GM18505 (cell line): ENCODE data around the gene GSTO1.
"Not testable (repeated sequence)": the region's sequence is repeated elsewhere in the genome, so short reads cannot be mapped to it uniquely, and the experiment has no call there.

Experiments
- ATAC-seq: cut with Tn5 transposase; IDR thresholded peaks from one replicate; pipeline ENCODE4 v1.9.1; 2021; ENCODE audit not compliant: unreplicated experiment
- POLR2A ChIP-seq: IDR thresholded peaks from 4 replicates; pipeline ENCODE4 v1.6.1; 2011; ENCODE audit warnings: borderline replicate concordance; ENCODE audit not compliant: insufficient read depth, insufficient read length; ENCODE audit errors: extremely low read depth

The GSTO1 gene

GRCh38 chr10:104254493-104255310 lies at the start of gene GSTO1:
GSTO1 (plus strand) TSS chr10:104254892; CDS start chr10:104254929, 37 bp downstream.
- peak; percentile 75 for ATAC-seq
- peak; percentile 89 for TF ChIP-seq POLR2A

- no peak for ATAC-seq
- TF ChIP-seq POLR2A = no peak
These were observed 46.0 kb upstream of the GSTO1 start for GRCh38 chr10:104208730-104209129.

GRCh38 chr10:104209575-104210198 lies 45.0 kb upstream of the GSTO1 start:
- TF ChIP-seq POLR2A = no peak
- no peak for ATAC-seq

- TF ChIP-seq POLR2A = no peak
- ATAC-seq = no peak
These were observed 38.1 kb upstream of the GSTO1 start for GRCh38 chr10:104216631-104217030.

- no peak for ATAC-seq
- TF ChIP-seq POLR2A = no peak
These were observed 35.9 kb upstream of the GSTO1 start for GRCh38 chr10:104218751-104219150.

GRCh38 chr10:104220522-104220921 lies 34.2 kb upstream of the GSTO1 start:
- ATAC-seq = no peak
- TF ChIP-seq POLR2A = no peak

- TF ChIP-seq POLR2A = no peak
- no peak for ATAC-seq
These were observed 31.4 kb upstream of the GSTO1 start for GRCh38 chr10:104223304-104223703.

GRCh38 chr10:104230490-104230889 lies 24.2 kb upstream of the GSTO1 start:
- ATAC-seq = no peak
- no peak for TF ChIP-seq POLR2A

GRCh38 chr10:104231784-104232612 lies 22.7 kb upstream of the GSTO1 start, which contains the start of gene CFAP43:
CFAP43 (minus strand) TSS chr10:104232364; CDS start chr10:104232246, 118 bp downstream.
- TF ChIP-seq POLR2A = no peak
- peak; percentile 100 for ATAC-seq

GRCh38 chr10:104232613-104233102 lies 22.0 kb upstream of the GSTO1 start:
- ATAC-seq = peak; percentile 19
- TF ChIP-seq POLR2A = no peak

- ATAC-seq = no peak
- no peak for TF ChIP-seq POLR2A
These were observed 20.9 kb upstream of the GSTO1 start for GRCh38 chr10:104233817-104234216.

- no peak for ATAC-seq
- TF ChIP-seq POLR2A = no peak
These were observed 19.8 kb upstream of the GSTO1 start for GRCh38 chr10:104234934-104235333.

GRCh38 chr10:104235801-104236200 lies 18.9 kb upstream of the GSTO1 start:
- no peak for TF ChIP-seq POLR2A
- ATAC-seq = no peak

- ATAC-seq = no peak
These were observed 14.6 kb upstream of the GSTO1 start for GRCh38 chr10:104240078-104240477.

GRCh38 chr10:104242545-104242944 lies 12.1 kb upstream of the GSTO1 start:
- TF ChIP-seq POLR2A = no peak
- no peak for ATAC-seq

More at GRCh38 chr10:104240078-104240477, 14.6 kb upstream of the GSTO1 start:
- TF ChIP-seq POLR2A = no peak

- not testable (repeated sequence) for ATAC-seq
These were observed 11.7 kb upstream of the GSTO1 start for GRCh38 chr10:104243009-104243408.
